ENCODE data around the gene MSLN. TPM values are rescaled to one million over a fixed set of nuclear protein-coding genes. Genes with fewer than 3 reads are reported as not detected.
A peak's percentile ranks its signal among the peaks of the same experiment; 100 is the strongest.

MSLN gene
- total and polyA plus RNA-seq, 4 donors = 0.33 to 2.1 (median 1.0) TPM

DNA sequence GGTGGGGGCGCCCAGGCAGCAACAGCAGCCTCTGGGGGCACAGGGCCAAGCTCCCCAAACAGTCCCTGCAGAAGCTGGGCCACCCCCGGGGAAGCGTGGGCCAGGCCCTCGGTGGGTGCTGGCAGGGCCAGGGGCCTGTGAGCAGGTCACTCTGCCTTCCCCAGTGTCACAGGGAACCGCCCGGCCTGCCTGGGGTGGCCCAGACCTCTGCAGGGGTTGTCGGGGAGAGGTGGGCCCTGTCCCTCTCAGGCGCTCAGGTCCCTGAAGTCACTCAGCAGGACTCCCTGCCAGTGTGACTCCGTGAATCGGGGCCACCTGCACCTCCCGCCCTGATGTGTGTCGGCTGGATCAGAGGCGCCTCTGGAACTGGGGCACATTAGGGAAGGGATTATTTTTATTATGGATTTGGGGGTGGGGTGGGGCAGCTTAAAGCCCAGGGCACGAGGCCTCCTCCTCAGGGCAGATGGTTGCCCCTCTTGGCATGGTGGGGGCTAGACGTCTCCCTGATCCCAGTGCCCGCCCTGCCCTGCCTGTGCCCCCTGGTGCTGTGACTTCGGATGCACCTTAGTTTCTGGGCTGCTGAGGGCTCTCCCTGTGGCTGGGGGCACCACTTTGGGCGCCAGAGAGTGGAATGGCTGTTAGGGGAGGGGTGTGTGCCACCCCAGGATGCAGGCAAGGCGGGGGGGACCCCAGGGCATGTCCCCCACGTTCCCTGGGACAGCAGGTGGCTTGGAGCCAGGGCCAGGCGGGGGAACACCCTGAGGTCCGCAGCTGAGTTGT is 41.2 kb downstream of the MSLN start:
- DNase-seq (no peak), ATAC-seq (ENCODE audit: low FRiP score) (no peak)
- H3K36me3 ChIP-seq (ENCODE audit: control insufficient read depth in 1 of 2, insufficient read depth in 2 of 2, low read length in 1 of 2) = no peaks in the 10 kb centered on the region
- H3K27me3 ChIP-seq (ENCODE audit: control insufficient read depth in 1 of 2, insufficient read depth in 2 of 2, low read length in 1 of 2) = no peaks in the 10 kb centered on the region
- H3K4me1 ChIP-seq (ENCODE audit: control insufficient read depth in 1 of 2, insufficient read depth in 2 of 2, low read length in 2 of 2) = no peaks in the 10 kb centered on the region
- no peak overlapping the region for H3K27ac ChIP-seq (ENCODE audit: low read depth in 1 of 2, low read length in 2 of 2)
- no peaks in the 10 kb centered on the region for H3K9me3 ChIP-seq (ENCODE audit: control insufficient read depth, low read length)
- no peak overlapping the region for H3K4me3 ChIP-seq (ENCODE audit: low read length in 2 of 2)
- intact Hi-C loops (cut with DNase I) = no loop called here
- WGBS, 2 donors = 52 to 54% methylated on average over 20 to 22 of the region's 22 CpGs

DNA sequence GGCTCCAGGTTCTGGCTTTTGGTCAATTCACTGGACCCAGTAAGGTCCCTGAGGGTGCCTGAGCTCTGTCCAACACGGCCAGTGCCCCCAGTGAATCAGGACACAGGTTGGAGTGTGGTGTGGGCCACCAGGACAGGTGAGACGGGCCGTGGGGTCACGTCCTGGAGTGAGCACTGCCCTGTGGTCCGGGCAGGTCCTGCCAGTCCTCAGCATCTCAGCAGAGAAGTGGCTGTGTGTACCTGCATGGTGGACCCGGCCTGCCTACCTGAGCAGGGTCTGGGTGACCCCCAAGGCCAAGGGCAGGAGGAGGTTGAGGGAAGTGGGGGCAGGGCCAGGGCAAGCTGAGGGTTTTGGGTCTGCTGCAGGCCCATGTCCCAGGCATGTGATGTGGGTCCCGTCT is 41.9 kb downstream of the MSLN start:
- Histone ChIP-seq H3K36me3 (ENCODE audit: control insufficient read depth in 1 of 2, insufficient read depth in 2 of 2, low read length in 1 of 2) (no peaks in the 10 kb centered on the region), H3K27me3 (ENCODE audit: control insufficient read depth in 1 of 2, insufficient read depth in 2 of 2, low read length in 1 of 2) (no peaks in the 10 kb centered on the region), H3K4me1 (ENCODE audit: control insufficient read depth in 1 of 2, insufficient read depth in 2 of 2, low read length in 2 of 2) (no peaks in the 10 kb centered on the region), H3K27ac (ENCODE audit: low read depth in 1 of 2, low read length in 2 of 2) (no peak overlapping the region), H3K9me3 (ENCODE audit: control insufficient read depth, low read length) (no peaks in the 10 kb centered on the region), H3K4me3 (ENCODE audit: low read length in 2 of 2) (no peak overlapping the region)
- 70 to 71% methylated on average over 7 of the region's 7 CpGs for WGBS, 2 donors
- intact Hi-C loops (cut with DNase I) = no loop called here
- no peak for ATAC-seq (ENCODE audit: low FRiP score)
- DNase-seq = no peak

DNA sequence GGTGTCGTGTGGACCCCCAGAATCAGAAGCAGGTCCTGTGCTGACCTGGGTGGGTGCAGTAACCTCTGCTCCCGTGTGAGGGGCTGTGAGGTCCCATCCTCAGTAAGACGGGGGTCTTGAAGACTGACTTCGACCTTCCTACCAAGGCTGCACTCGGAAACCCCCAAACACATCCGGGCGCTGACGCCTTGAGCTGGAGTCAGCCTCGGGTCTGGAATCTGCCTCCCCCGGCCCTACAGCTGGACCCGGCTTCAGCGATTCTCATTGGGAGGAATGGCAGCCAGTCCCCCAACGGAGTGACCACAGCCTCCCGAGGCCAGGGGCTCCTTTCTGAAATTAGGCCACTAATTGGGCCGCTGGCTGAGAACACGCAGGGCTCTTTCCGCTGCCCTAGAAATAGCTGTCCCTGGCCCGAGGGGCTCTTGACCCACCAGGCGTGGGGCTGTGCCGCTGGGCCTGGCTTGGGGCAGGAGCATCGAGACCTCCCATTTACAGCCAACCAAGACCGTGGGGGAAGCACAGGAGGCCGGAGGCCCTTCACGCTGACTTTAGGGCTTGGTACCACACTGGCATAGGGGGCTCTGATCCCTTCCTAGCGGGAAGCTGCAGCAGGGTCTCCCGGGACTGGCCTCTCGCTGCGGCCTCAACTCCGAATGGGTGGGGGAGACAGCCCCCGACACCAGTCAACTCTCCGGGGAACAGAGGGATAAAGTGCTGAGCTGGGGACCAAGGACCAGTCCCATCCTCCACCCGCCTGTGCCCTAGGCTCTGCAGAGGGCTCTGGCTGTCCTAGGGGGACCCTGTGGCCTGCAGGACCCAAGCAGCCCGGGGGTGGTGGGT is 42.6 kb downstream of the MSLN start:
- DNase-seq = no peak
- WGBS, 2 donors = 63 to 66% methylated on average over 33 of the region's 33 CpGs
- Histone ChIP-seq H3K27me3 (ENCODE audit: control insufficient read depth in 1 of 2, insufficient read depth in 2 of 2, low read length in 1 of 2) (no peaks in the 10 kb centered on the region), H3K9me3 (ENCODE audit: control insufficient read depth, low read length) (no peaks in the 10 kb centered on the region), H3K36me3 (ENCODE audit: control insufficient read depth in 1 of 2, insufficient read depth in 2 of 2, low read length in 1 of 2) (no peaks in the 10 kb centered on the region), H3K27ac (ENCODE audit: low read depth in 1 of 2, low read length in 2 of 2) (no peak overlapping the region), H3K4me1 (ENCODE audit: control insufficient read depth in 1 of 2, insufficient read depth in 2 of 2, low read length in 2 of 2) (no peaks in the 10 kb centered on the region), H3K4me3 (ENCODE audit: low read length in 2 of 2) (no peak overlapping the region)
- intact Hi-C loops (cut with DNase I) = no loop called here
- no peak for ATAC-seq (ENCODE audit: low FRiP score)

DNA sequence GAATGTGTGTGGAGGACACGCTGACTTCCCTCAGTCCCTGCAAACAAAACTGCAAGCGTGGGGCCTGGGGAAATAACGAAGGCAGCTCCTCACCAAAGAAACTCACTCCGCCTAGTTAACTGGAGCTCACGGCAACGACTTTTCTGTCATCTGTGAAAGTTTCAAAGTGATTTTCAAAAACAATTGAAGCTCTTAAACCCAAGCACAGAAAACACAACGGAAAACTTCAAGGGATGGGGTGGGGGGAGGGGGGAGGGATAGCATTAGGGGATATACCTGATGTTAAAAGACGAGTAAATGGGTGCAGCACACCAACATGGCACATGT is 43.2 kb downstream of the MSLN start:
- DNase-seq = no peak
- 44 to 45% methylated on average over 8 of the region's 8 CpGs for WGBS, 2 donors
- no peaks in the 10 kb centered on the region for H3K27me3 ChIP-seq (ENCODE audit: control insufficient read depth in 1 of 2, insufficient read depth in 2 of 2, low read length in 1 of 2)
- H3K4me3 ChIP-seq (ENCODE audit: low read length in 2 of 2) = no peak overlapping the region
- intact Hi-C loops (cut with DNase I) = no loop called here
- ATAC-seq (ENCODE audit: low FRiP score) = no peak
- H3K27ac ChIP-seq (ENCODE audit: low read depth in 1 of 2, low read length in 2 of 2) = no peak overlapping the region
- no peaks in the 10 kb centered on the region for H3K36me3 ChIP-seq (ENCODE audit: control insufficient read depth in 1 of 2, insufficient read depth in 2 of 2, low read length in 1 of 2)
- H3K9me3 ChIP-seq (ENCODE audit: control insufficient read depth, low read length) = no peaks in the 10 kb centered on the region
- no peaks in the 10 kb centered on the region for H3K4me1 ChIP-seq (ENCODE audit: control insufficient read depth in 1 of 2, insufficient read depth in 2 of 2, low read length in 2 of 2)

DNA sequence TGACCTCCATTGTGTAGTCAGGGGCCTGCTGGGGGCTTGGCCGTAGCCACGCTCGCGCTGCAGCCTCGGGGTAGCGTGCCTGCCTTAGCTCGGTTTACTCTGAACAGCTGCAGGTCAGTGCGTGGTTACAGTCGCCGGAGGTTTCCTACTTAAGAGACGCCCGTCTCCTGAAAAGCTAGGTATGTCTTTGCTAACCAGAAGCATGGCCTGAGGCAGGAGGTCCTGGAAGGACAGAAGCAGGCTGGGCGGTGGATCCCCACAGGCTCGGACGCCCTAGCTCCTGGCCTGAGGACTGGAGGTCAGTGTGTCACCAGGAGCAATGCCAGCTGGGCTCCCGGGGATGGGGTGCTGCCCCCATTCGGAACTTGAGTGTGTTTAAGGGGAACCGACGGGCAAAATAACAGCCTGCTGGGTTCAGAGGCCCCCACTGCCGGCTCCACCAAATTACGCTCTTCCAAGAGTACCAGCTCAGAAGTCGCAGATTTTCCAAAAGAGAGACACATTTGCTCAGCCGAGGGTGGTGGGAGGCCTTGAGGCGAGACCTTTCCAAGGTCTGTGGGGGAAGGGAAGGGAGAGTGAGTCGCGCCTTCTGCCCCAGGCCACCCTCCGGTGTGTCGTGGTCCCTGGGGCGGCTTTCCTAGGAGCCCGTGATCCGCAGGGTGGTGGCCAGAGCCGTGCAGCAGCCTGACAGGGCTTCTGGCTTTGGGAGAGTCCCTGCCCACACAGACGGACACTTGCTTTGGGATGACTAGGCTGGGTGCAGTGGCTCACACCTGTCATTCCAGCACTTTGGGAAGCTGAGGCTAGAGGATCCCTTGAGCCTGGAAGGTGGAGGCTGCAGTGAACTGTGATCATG is 43.9 kb downstream of the MSLN start:
- Histone ChIP-seq H3K4me1 (ENCODE audit: control insufficient read depth in 1 of 2, insufficient read depth in 2 of 2, low read length in 2 of 2) (no peaks in the 10 kb centered on the region), H3K27me3 (ENCODE audit: control insufficient read depth in 1 of 2, insufficient read depth in 2 of 2, low read length in 1 of 2) (no peaks in the 10 kb centered on the region), H3K27ac (ENCODE audit: low read depth in 1 of 2, low read length in 2 of 2) (no peak overlapping the region), H3K9me3 (ENCODE audit: control insufficient read depth, low read length) (no peaks in the 10 kb centered on the region), H3K4me3 (ENCODE audit: low read length in 2 of 2) (no peak overlapping the region), H3K36me3 (ENCODE audit: control insufficient read depth in 1 of 2, insufficient read depth in 2 of 2, low read length in 1 of 2) (no peaks in the 10 kb centered on the region)
- intact Hi-C loops (cut with DNase I) = no loop called here
- DNase-seq (no peak), ATAC-seq (ENCODE audit: low FRiP score) (no peak)
- WGBS, 2 donors = 54 to 58% methylated on average over 33 of the region's 33 CpGs

DNA sequence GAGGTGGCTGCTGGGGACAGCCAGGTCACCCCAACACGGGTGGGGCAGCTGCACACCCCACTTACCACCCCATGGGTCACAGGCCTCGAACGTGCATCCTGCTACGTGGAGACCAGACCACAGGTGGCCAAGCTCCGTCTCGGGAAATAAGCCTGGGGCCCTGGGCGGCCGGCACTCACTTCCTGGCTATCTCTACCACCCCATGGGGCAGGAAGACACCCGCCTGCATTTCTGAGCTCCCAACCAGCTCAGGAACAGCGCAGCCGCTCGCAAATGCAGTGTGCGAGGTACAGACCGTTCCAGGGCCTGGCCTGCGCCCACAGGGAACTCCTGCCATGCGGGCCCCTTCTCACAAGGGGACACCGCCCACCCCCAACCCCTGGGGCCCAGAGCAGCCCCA is 44.9 kb downstream of the MSLN start:
- Histone ChIP-seq H3K36me3 (ENCODE audit: control insufficient read depth in 1 of 2, insufficient read depth in 2 of 2, low read length in 1 of 2) (no peaks in the 10 kb centered on the region), H3K27me3 (ENCODE audit: control insufficient read depth in 1 of 2, insufficient read depth in 2 of 2, low read length in 1 of 2) (no peaks in the 10 kb centered on the region), H3K9me3 (ENCODE audit: control insufficient read depth, low read length) (no peaks in the 10 kb centered on the region), H3K4me3 (ENCODE audit: low read length in 2 of 2) (no peak overlapping the region), H3K4me1 (ENCODE audit: control insufficient read depth in 1 of 2, insufficient read depth in 2 of 2, low read length in 2 of 2) (no peaks in the 10 kb centered on the region), H3K27ac (ENCODE audit: low read depth in 1 of 2, low read length in 2 of 2) (no peak overlapping the region)
- no peak for DNase-seq
- intact Hi-C loops (cut with DNase I) = no loop called here
- ATAC-seq (ENCODE audit: low FRiP score) = no peak
- WGBS, 2 donors = 78% methylated on average over 17 of the region's 17 CpGs

DNA sequence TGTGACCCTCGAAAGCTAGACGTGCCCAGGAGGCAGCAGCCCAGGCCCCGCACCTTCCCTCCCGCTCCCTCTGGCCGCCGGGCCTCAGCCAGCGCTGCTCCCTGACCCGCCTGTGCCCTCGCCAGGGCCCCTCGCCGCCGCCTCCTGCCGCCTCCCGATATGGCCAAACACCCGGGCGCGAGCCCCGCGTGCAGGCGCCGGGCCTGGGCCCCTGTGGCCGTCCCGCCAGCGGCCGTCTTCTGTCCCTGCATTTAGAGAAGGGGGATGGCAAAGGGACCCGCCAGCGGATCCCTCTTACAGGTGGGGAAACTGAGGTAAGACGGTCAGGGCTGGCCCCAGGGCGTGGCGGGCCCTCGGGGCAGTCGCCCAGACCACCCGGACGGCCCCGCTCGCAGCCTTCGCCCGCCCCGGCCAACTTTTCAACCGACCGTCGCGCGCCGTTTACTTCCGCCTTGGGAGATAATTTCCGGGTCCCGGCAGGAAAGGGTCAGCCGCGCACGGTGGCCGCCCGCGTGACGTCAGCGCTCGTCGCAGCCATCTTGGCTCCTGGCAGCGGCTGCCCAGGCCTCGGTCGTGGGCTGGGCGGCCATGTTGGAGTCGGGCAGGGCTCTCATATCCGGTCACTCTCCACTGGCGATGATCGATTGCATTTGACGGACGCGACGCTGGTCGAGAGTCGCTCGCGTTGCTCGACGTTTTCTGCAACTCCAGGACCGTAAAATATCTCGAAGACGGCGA is 47.0 kb downstream of the MSLN start:
- H3K4me3 ChIP-seq (ENCODE audit: low read length in 2 of 2) = peak overlapping the region; percentile 52 to 63
- intact Hi-C loops (cut with DNase I) = no loop called here
- DNase-seq = peak; percentile 97
- no peaks in the 10 kb centered on the region for H3K4me1 ChIP-seq (ENCODE audit: control insufficient read depth in 1 of 2, insufficient read depth in 2 of 2, low read length in 2 of 2)
- no peaks in the 10 kb centered on the region for H3K27me3 ChIP-seq (ENCODE audit: control insufficient read depth in 1 of 2, insufficient read depth in 2 of 2, low read length in 1 of 2)
- peak; percentile 96 for ATAC-seq (ENCODE audit: low FRiP score)
- H3K27ac ChIP-seq (ENCODE audit: low read depth in 1 of 2, low read length in 2 of 2) = peak overlapping the region in 1 of 2 donors; percentile 14
- peaks cover 5% of the 10 kb centered on the region for H3K9me3 ChIP-seq (ENCODE audit: control insufficient read depth, low read length)
- WGBS, 2 donors = 6 to 16% methylated on average over 80 of the region's 80 CpGs
- H3K36me3 ChIP-seq (ENCODE audit: control insufficient read depth in 1 of 2, insufficient read depth in 2 of 2, low read length in 1 of 2) = no peaks in the 10 kb centered on the region

DNA sequence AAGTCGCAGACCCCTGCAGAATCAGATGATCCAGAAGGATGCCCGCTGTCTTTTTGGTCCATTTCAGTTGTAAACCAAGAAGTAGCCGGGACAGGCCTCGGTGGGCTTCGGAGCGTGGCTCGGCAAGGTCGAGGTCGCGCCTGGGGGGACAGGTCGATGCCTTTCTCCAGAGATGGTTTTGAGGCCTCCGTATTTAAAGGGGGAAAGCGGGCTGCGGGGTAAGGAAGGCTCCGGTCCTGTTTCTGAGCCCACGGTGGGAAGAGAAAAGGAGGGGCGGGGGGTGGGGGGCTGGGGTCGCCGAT is 47.5 kb downstream of the MSLN start:
- ATAC-seq (ENCODE audit: low FRiP score) (no peak), DNase-seq (no peak)
- Histone ChIP-seq H3K27ac (ENCODE audit: low read depth in 1 of 2, low read length in 2 of 2) (no peak overlapping the region), H3K4me3 (ENCODE audit: low read length in 2 of 2) (peak overlapping the region in 1 of 2 donors; percentile 22), H3K27me3 (ENCODE audit: control insufficient read depth in 1 of 2, insufficient read depth in 2 of 2, low read length in 1 of 2) (no peaks in the 10 kb centered on the region), H3K4me1 (ENCODE audit: control insufficient read depth in 1 of 2, insufficient read depth in 2 of 2, low read length in 2 of 2) (no peaks in the 10 kb centered on the region), H3K9me3 (ENCODE audit: control insufficient read depth, low read length) (peaks cover 5% of the 10 kb centered on the region), H3K36me3 (ENCODE audit: control insufficient read depth in 1 of 2, insufficient read depth in 2 of 2, low read length in 1 of 2) (no peaks in the 10 kb centered on the region)
- WGBS, 2 donors = 21 to 34% methylated on average over 18 to 19 of the region's 19 CpGs
- intact Hi-C loops (cut with DNase I) = no loop called here
